GM13976 (cell line): ENCODE data around the gene UNC80.

Experiments used
- DNase-seq: peaks from one replicate; pipeline ENCODE4 v3.0.0; 2012; ENCODE audit warnings: low spot score
- in situ Hi-C: fragments of 300-500 bp; cut with MboI; formaldehyde crosslinking; loops from one replicate; pipeline ENCODE4 v1.12.0; 2022; ENCODE audit warnings: low sequenced_read_pairs, mixed read lengths, inconsistent platforms; ENCODE audit not compliant: unreplicated experiment
- TF ChIP-seq, protein P1 (sequence below): IDR thresholded peaks from 2 replicates; pipeline ENCODE4 v1.5.1; 2012; ENCODE audit warnings: borderline replicate concordance, mild to moderate bottlenecking; ENCODE audit not compliant: insufficient read depth; ENCODE audit errors: extremely low read depth, missing control alignments, control extremely low read depth

UNC80 gene

GRCh38 chr2:210034087-210034683 lies 262.6 kb downstream of the UNC80 start:
- DNase-seq: no peak
- TF ChIP-seq, protein P1, sequence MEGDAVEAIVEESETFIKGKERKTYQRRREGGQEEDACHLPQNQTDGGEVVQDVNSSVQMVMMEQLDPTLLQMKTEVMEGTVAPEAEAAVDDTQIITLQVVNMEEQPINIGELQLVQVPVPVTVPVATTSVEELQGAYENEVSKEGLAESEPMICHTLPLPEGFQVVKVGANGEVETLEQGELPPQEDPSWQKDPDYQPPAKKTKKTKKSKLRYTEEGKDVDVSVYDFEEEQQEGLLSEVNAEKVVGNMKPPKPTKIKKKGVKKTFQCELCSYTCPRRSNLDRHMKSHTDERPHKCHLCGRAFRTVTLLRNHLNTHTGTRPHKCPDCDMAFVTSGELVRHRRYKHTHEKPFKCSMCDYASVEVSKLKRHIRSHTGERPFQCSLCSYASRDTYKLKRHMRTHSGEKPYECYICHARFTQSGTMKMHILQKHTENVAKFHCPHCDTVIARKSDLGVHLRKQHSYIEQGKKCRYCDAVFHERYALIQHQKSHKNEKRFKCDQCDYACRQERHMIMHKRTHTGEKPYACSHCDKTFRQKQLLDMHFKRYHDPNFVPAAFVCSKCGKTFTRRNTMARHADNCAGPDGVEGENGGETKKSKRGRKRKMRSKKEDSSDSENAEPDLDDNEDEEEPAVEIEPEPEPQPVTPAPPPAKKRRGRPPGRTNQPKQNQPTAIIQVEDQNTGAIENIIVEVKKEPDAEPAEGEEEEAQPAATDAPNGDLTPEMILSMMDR: no peak
- in situ Hi-C loops: no loop called here

- in situ Hi-C loops: no loop called here
- DNase-seq: no peak
- TF ChIP-seq, protein P1: no peak
Observed at GRCh38 chr2:210035679-210036078, 264.0 kb downstream of the UNC80 start.

DNA sequence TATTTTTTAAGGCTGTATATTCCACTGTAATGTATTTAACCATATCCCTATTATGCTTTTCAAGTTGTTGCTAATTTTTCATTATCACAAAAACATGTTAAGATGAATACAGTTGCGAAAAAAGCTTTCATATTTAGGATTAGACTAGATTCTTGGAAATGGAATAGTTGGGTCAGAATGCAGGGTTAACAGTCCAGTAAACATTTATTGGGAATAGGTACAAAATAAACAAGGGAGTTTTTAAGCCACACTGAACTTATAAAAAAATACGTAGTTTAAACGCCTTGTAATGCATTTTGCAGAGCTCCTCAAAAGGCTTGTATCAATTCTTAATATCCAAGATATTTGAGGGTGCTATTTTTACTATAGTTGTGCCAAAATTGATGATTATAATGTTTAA lies 266.4 kb downstream of the UNC80 start:
- TF ChIP-seq, protein P1: no peak
- in situ Hi-C loops: no loop called here
- DNase-seq: no peak

GRCh38 chr2:210046851-210047500 lies 275.3 kb downstream of the UNC80 start:
- TF ChIP-seq, protein P1: no peak
- in situ Hi-C loops: no loop called here
- DNase-seq: no peak
